Epithelial cell of esophagus (primary cell): Measurements from ENCODE around the gene CPED1.
"Not testable (repeated sequence)": the region's sequence is repeated elsewhere in the genome, so short reads cannot be mapped to it uniquely, and the experiment has no call there.

Experiments used
- DNase-seq: peaks from one replicate; pipeline ENCODE4 v3.0.0; 2010; ENCODE audit warnings: low read depth
- H3K4me3 ChIP-seq: 2 replicates; pipeline ENCODE4 v1.5.1; 2011; ENCODE audit warnings: mild to moderate bottlenecking, low read length, control low read depth
- CTCF ChIP-seq: IDR thresholded peaks from 2 replicates; pipeline ENCODE4 v1.5.1; 2011; ENCODE audit warnings: low read depth, mild to moderate bottlenecking, low read length, control low read depth, inconsistent platforms; ENCODE audit not compliant: insufficient read depth; ENCODE audit errors: missing control alignments

CPED1 gene

GRCh38 chr7:121280656-121281055 lies 292.1 kb downstream of the CPED1 start:
- no peak for DNase-seq
- no peak overlapping the region for H3K4me3 ChIP-seq
- no peak for TF ChIP-seq CTCF

GRCh38 chr7:121282129-121282528 lies 293.6 kb downstream of the CPED1 start:
- TF ChIP-seq CTCF = no peak
- H3K4me3 ChIP-seq = no peak overlapping the region
- no peak for DNase-seq

GRCh38 chr7:121285066-121285667 lies 296.7 kb downstream of the CPED1 start:
- no peak for DNase-seq
- no peak for TF ChIP-seq CTCF
- no peak overlapping the region for H3K4me3 ChIP-seq

- no peak for TF ChIP-seq CTCF
- DNase-seq = no peak
- no peak overlapping the region for H3K4me3 ChIP-seq
These were observed 297.7 kb downstream of the CPED1 start for GRCh38 chr7:121286186-121286585.

GRCh38 chr7:121286742-121287734 lies 298.5 kb downstream of the CPED1 start:
- H3K4me3 ChIP-seq = no peak overlapping the region
- TF ChIP-seq CTCF = no peak
- DNase-seq = peak; percentile 51

GRCh38 chr7:121288894-121289293 lies 300.4 kb downstream of the CPED1 start:
- no peak for TF ChIP-seq CTCF
- no peak overlapping the region for H3K4me3 ChIP-seq
- peak; percentile 44 for DNase-seq

GRCh38 chr7:121289930-121290329 lies 301.4 kb downstream of the CPED1 start:
- not testable (repeated sequence) for H3K4me3 ChIP-seq, DNase-seq
